Bone marrow (tissue), 2 donors: Measurements from ENCODE around the gene LPP.
"Not testable (repeated sequence)": the region's sequence is repeated elsewhere in the genome, so short reads cannot be mapped to it uniquely, and the experiment has no call there.

Experiments used
- DNase-seq, 2 donors: peaks; one replicate each; lab custom pipeline; 2025; lab: John Stamatoyannopoulos, UW

LPP gene, protein sequence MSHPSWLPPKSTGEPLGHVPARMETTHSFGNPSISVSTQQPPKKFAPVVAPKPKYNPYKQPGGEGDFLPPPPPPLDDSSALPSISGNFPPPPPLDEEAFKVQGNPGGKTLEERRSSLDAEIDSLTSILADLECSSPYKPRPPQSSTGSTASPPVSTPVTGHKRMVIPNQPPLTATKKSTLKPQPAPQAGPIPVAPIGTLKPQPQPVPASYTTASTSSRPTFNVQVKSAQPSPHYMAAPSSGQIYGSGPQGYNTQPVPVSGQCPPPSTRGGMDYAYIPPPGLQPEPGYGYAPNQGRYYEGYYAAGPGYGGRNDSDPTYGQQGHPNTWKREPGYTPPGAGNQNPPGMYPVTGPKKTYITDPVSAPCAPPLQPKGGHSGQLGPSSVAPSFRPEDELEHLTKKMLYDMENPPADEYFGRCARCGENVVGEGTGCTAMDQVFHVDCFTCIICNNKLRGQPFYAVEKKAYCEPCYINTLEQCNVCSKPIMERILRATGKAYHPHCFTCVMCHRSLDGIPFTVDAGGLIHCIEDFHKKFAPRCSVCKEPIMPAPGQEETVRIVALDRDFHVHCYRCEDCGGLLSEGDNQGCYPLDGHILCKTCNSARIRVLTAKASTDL

DNA sequence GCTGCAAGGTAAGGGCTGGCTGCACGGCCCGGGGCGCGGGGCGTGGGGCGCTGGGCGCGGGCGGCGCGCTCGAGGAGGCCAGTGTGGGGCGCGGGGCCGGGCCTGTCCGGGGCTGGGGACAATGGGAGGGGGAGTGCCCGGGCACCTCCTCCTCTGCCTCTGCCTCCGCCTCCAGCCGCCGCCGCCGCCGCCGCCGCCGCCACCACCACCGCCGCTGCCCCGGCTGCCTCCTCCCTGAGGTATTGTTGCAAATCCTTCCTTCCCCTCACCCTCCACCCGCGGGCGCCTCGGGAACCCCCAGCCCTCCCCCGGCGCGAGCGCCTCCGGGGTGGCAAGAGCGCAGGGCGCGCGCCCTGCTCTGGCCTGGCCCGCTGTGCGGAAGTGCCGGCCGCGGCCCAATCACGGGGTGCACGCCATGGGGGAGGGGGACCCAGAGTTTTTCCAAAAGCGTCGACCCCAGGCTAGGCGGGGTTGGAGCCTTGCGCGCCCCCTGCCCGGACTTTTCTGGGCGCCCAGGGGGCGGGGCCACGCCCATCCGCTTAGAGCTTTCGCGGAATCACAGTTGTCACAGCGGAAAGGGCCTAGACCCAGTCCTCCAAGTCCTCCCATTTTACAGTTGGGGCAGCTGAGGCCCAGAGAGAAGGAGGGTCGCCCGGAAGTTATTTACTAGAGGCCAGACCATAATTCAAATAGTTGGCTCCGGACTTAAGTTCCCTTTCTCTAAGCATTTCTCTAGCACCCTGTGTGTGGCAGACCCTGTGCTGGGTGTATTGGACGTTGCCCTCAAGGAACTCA lies at the start of gene LPP:
Gene LPP, plus strand, starts transcription at position 144 of the 795 bp plus-strand sequence. CDS start 251,964 bp downstream, outside the sequence.
- peak; percentile 50 to 92 for DNase-seq

DNA sequence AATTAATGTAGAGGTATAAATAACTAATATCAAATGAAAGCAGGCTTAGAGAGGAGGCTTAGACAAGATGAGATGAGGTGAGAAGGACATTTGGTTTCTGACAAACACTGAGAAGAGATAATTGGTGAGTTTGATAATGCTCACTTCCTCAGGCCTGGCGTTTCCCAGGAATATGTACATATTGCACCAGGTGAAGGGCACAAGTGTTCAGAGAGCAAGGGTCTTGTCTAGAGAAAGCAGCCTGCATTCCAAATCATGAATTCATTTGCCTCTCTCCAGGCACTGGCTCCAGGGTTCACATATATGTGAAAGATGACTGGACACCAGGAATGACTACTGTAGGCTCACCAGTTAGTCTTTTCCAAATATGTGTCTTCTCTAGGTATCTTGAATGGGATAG lies 48.0 kb upstream of the LPP start:
- no peak for DNase-seq

DNA sequence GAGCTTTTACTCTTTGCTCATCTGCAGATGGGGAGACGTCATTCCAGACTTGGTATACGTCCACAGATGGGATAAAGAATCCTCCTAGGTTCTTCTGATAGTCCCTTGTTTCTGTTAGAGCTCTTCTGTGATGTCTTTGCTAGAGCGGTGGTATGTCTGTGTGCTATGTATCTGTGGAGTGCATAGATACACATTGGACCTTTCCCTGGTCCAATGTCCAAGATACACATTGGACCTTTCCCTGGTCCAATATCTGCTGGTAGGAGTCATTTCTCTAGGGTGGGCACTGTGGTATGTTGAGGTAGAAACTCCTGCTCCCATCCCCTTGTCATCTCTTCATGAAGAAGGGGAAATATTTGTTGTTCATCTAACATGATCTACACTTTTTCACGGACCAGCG lies 47.5 kb upstream of the LPP start:
- no peak for DNase-seq

DNA sequence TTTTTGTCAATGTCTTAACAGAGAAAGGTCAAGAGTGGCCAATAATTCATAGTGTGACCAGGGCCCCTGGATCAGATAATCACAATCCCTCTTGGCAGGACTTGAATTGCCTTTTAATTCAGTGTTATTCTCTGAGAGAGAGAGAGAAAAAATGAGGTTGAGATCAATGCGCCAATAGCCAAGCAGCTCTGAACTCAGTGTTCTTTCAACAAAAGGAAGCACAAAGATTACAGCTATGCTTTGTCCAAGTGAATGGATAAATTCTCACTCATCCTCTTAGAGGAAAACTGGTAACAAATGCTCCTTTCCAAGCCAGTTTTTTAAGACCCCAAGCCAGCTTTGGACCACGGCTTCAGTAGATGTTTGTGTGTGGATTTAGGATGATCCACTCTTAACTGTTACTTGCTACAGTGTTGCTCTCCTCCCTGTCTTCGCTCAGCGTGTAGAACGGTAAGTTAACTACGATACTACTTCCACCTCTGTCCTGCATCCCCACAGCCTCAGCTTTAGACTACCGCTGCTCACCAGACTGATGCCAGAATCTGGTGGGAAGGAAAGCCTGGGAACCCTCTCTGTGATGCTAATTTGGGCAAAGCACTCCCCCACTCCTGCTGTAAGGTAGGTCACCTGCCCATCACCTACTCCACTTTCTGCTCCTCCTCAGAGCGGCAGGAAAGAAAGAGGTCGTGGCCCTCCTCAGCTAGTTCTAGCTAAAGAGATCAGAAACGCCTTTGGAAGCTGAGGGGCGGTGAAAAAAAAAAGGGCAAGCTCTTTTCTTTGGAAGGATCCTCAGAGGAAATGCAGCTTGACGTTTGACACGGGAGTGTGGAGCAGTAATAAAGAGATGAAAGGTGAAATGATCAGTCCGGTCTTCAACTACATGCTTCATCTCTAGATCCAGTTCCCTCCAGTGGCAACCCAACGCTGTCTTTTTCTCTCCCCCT lies 46.8 kb upstream of the LPP start:
- DNase-seq = no peak

DNA sequence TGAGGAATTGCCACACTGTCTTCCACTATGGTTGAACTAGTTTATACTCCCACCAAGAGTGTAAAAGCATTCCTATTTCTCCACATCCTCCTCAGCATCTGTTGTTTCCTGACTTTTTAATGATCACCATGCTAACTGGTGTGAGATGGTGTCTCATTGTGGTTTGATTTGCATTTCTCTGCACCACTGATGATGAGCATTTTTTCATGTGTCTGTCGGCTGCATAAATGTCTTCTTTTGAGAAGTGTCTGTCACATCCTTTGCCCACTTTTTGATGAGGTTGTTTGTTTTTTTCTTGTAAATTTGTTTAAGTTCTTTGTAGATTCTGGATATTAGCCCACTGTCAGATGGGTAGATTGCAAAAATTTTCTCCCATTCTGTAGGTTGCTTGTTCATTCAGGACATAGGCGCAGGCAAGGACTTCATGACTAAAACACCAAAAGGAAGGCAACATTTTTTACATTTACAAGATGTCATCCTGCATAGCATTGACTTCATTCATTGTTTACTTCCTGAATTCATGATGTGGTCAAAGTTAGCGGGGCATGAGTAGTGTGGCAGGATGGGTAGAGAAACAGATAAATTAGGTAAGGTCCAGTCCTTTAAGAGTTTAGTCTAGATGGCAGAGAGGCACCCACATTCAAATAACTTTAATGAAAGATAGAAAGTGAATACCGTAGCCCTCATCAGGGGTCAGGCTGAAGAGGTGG lies 45.1 kb upstream of the LPP start:
- DNase-seq = no peak

DNA sequence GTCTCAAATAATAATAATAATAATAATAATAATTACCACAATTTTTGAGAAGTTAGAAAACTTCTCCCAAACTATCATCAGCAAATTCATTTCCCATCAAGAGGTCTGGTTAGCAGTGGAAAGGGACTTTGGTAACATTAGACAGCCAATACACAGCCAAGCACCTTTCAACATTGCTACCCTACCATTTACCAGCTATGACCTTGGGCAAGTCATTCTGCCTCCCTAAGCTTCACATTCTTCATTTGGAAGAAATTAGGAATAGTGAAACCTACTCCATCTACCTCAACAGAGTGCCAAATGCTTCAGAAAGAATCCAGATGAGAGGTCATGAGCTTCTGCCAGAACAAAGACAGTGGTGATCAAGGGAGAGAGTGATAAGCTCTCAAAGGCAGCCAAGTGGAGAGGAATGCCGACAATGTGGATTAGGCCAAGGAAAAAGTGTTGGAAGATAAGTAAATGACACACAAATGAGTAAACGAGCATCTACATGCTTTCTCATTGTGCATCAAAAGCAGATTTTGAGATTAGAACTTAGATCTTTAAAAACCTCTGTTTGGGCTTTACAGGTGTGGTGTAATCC lies 42.9 kb upstream of the LPP start:
- no peak for DNase-seq

DNA sequence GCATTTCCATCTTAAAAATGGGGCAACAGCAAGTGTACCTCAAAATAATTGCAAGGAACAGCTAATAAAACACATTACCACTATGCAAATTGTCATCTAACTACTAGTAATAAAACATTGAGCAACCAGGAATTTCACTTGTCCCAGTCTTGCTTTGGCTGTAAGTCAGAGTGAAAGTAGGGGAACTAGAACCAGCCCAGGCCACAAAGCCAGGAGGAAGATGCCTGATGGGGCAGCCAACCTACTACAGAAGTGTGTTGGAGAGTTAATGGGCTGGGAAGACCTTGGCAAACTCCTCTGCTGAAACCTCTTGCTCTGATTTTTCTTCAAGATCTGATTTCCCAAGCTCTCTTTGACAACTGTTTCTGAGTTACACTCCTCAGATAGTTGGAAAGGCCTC lies 40.2 kb upstream of the LPP start:
- no peak for DNase-seq

DNA sequence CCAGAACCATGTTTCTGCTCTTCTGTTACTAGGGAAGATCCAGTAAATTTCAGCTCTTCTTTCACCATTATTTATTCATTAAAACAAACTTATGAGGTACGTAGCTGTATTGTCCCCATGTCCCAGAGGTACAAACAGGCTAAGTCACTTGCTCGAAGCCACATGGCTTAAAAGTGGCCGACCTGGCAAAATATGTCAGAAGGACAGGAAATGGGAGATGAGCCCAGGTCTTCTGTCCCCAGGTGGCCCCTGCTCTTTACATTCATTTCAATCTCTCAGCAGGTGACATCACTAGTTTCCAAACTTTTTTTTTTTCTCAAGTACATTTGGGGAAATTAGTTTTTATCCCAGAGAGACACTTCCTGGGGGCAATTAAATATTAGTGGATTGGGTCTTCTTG lies 34.1 kb upstream of the LPP start:
- DNase-seq = no peak

DNA sequence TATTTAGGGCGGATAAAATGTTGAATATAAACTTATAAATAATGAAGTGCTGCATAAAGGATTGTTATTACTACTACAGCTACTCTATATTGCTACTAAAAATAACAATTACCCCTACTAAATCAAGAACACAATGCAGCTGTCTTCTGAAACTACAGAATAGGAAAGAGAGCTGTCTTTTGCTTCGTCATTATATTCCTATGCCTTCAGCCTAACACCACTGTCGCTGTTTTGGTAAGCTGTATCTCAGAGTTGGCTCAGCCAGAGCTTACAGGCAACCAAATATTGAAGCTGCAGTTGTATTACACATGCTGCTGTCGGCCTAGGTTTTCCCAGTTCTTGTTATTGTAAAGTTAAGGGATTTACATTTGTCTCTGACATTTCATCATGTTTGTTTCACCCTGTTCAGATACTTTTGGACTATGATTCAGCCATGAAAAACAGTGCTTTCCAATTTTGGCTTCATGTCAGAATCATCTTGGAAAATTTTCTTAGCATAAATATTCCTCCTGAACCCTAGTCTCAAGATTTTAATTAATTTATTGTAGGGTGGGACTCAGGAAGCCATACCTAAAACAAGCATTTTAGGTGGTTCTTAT lies 31.3 kb upstream of the LPP start:
- no peak for DNase-seq

DNA sequence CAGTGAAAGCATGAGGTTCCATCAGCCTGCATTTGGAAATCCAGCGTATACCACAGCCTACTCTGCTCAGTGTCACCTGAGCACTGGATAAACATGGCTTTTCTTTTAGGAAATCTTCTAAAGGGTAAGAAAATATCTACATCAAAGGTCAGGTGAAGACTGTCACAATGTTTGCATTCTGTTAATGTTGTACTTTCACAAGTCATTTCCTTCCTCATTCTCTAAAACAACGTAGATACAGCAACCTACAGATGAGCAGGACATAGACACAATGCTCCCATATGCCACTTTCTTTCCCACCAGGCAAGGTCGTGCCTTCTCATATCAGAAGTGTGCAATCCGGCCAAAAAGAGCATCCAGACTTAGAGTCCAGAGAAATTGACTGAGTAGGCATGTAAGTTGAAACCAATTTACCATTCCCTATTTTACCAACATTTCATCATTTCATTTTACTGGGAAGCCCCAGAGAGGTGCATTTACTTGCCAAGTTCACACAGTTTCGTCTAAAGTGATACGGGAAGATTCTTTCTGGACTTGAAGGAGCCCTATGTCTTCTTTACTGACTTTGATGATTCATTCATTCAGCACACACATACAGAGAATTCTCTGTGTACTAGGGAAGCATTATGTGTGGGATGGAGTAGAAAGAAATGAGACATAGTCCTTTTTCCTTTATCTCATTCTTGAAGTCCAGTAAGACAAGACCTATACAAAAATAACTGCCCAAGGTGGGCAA lies 30.6 kb upstream of the LPP start:
- peak in 1 of 2 donors; percentile 45 for DNase-seq

DNA sequence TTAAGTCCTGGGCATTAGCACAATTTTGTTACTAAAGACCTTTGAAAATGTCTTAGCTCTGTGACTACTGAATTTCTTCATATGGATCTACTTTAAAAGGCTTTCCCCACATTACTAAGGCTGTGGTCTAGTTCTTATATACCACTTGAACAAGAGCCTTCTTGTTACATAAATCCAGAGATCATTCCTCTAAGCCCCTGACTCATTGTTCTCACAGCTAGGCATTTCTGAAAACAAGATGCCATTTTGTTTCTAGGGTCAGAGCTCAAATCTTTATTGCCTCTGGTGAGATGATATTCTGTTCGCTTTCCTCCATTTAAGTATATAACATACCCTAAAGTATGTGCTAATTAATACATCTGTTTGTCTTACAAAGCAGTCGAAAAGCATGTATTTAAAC lies 29.8 kb upstream of the LPP start:
- no peak for DNase-seq

DNA sequence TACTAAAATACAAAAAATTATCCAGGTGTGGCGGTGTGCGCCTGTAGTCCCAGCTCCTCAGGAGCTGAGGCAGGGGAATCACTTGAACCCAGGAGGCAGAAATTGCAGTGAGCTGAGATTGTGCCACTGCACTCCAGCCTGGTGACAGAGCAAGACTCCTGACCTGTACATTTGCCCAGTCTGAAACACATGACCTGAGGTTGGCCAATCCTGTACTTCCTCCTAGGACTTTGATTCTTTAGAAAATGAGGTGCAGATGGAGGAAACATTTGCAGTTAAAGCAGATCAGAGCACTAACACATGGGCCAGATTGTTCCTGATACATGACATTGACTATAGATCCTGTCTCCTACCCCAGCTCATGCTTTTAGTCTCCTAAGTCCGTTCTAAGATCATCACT lies 28.9 kb upstream of the LPP start:
- DNase-seq = no peak

DNA sequence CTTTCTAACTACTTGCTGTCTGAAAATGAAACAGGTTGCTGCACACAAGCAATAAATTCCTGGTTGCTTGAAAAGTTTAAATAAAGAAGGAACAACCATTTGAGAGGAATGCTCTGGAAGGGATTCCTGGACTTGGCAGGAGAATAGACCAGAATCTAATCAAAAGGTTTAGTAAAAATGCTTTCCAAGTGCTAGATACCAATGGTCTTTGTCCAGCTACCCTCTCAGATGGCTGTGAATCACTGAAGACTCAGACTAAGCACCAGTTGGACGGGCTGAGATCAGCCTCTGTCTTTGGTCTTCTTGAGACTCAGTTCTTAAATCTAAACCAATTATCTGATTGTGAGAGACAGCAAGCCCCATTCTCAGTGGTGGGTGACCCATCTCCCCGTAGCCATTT lies 27.7 kb upstream of the LPP start:
- no peak for DNase-seq

DNA sequence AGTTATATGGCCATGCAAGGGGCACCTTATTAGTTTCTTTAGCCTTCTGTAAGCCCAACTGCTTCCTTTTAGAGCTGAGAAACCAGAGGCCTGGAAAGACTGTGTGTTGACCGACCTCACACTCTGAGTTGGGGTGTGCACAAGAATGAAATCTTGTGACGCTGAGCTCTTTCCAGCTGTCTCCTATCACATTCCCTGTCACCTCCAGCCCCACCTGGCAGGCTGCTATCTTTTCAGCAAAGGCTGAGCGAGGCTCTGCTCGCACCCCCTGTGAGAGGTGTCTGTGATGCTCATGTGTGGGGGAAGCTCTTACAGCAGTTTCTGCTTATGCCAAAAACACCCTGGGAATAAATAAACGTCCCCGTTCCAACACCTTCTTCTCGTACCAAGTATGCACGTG lies 27.0 kb upstream of the LPP start:
- no peak for DNase-seq

DNA sequence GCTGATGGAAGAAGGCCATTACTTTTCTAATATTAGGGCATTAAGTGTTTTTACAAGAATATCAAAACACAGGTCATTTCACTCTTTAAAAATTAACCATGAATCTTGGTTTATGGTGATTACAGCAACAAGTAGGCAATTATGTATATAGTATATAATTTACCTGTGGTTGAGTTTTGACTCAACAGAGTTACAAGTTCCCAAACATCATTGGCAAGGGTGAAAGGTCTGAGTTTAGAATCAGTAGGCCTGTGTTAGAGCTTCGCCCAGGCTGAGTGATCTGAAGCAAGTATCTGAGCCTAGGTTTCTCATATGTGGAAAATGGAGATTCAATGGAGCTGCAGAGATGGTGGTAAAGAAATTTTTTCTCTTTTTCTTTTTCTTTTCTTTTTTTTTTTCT lies 25.1 kb upstream of the LPP start:
- no peak for DNase-seq

DNA sequence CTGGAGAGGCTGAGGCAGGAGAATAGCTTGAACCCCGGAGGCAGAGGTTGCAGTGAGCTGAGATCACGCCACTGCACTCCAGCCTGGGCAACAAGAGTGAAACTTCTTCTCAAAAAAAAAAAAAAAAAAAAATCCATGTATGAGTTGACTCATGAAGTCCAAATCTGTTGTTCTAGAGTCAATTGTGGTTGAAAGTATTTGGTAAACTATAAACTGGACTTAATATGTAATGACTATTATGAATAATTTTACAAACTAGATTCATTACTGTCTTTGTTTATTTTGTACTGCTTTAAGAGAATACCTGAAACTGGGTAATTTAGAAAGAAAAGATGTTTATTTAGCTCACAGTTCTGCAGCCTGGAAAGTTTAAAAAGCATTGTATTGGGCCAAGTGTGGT lies 22.9 kb upstream of the LPP start:
- not testable (repeated sequence) for DNase-seq

DNA sequence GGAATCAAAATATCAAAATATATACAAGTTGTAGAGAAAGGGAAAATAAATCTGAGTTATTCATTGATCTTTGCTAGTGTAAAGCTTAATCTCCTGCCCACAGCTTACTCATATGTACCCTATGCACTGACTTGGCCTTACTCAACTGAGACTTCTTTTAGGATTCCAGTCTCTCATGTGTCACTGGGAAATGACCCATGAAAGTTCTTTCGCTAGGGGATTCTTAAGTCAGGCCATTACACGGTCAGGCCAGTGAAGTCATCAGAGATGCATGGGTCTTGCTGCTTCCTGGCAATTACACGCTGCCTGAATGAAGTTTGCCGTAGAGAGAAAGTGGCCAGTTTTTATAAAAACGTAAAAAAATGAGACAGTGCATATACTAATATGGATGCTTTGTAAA lies 20.7 kb upstream of the LPP start:
- DNase-seq = no peak

DNA sequence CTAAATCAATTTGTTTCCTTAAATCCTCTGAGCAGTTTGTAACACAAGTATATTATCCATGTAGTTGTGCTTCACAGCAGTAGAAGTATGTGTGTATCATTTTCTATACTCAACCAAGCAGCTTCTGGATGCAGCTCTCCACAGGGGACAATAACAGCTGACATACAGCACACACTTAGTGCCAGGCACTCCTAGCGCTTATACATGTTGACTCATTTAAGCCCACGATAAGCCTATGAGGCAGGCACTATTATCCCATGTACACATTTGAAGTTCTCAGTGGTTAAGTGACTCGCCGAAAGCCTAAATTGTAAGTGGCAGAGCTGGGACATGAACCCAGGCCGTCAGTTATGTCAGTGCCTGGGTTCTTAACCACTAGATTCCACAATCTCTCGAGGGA lies 20.3 kb upstream of the LPP start:
- no peak for DNase-seq

DNA sequence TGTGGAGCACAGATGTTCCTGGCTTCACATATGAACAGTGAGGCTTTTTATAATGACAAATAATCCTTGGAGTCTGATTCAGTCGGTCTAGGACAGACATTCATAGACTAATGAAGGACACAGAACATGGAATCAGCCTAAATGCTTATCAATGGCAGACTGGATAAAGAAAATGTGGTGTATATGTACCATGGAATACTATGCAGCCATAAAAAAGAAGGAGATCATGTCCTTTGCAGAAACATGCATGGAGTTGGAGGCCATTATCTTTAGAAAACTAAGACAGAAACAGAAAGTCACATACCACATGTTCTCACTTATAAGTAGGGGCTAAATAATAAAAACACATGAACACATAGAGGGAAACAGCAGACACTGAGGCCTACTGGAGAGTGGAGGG lies 19.9 kb upstream of the LPP start:
- DNase-seq = no peak

DNA sequence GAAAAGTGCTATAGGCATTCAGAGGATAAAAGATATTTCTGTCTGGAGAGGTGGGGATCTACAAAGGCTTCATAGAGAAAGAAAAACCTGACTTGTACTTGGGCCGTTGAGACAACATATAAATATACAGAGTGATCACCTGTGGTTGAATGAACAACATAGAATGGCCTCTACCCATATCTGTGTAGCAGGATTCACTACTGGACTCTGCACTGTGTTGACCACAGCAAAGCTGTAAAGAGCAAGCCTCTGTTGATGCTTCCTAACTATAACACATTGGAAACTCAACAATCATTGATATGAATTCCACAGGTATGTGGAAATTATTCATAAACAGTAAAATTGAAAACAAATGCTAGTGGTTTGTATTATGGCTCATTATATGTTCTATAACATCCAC lies 19.1 kb upstream of the LPP start:
- DNase-seq = no peak
